ENCODE measurements around the gene NPM1. TPM values are rescaled to one million over a fixed set of nuclear protein-coding genes. Genes with fewer than 3 reads are reported as not detected.
"Not testable (repeated sequence)": the region's sequence is repeated elsewhere in the genome, so short reads cannot be mapped to it uniquely, and the experiment has no call there.

Gene NPM1
- total RNA-seq, 1 donor from 2014 or later, result 544 TPM

GRCh38 chr5:171405615-171406014 is 18.0 kb downstream of the NPM1 start:
- intact Hi-C loops (cut with DNase I), result no loop called here
- DNase-seq (ENCODE audit: low spot score), result no peak
- ATAC-seq, result no peak

- intact Hi-C loops (cut with DNase I), result no loop called here
- ATAC-seq (no peak), DNase-seq (ENCODE audit: low spot score) (no peak)
Observed at GRCh38 chr5:171407234-171407633, 19.6 kb downstream of the NPM1 start.

- DNase-seq (ENCODE audit: low spot score) (no peak), ATAC-seq (no peak)
- intact Hi-C loops (cut with DNase I), result loop anchor here (10.0 kb wide), 1 partner anchor 495 kb away; no protein-coding TSS in a partner anchor
Observed at GRCh38 chr5:171409164-171410136, 21.8 kb downstream of the NPM1 start.

GRCh38 chr5:171410181-171410580 is 22.5 kb downstream of the NPM1 start:
- intact Hi-C loops (cut with DNase I), result loop anchor here (10.0 kb wide), 1 partner anchor 495 kb away; no protein-coding TSS in a partner anchor
- DNase-seq (ENCODE audit: low spot score) (no peak), ATAC-seq (no peak)

- ATAC-seq, result no peak
- intact Hi-C loops (cut with DNase I), result loop anchor here (10.0 kb wide), 1 partner anchor 493 kb away; no protein-coding TSS in a partner anchor
- DNase-seq (ENCODE audit: low spot score), result no peak
Observed at GRCh38 chr5:171412186-171412585, 24.5 kb downstream of the NPM1 start.

GRCh38 chr5:171413153-171413910 is 25.7 kb downstream of the NPM1 start:
- no peak for DNase-seq (ENCODE audit: low spot score)
- intact Hi-C loops (cut with DNase I), result loop anchor here (10.0 kb wide), 1 partner anchor 491 kb away; no protein-coding TSS in a partner anchor
- ATAC-seq, result no peak

- not testable (repeated sequence) for DNase-seq (ENCODE audit: low spot score); ATAC-seq
- intact Hi-C loops (cut with DNase I), result loop anchor here (10.0 kb wide), 1 partner anchor 491 kb away; no protein-coding TSS in a partner anchor
Observed at GRCh38 chr5:171413993-171414392, 26.3 kb downstream of the NPM1 start.

- ATAC-seq (no peak), DNase-seq (ENCODE audit: low spot score) (no peak)
- intact Hi-C loops (cut with DNase I), result loop anchor here (10.0 kb wide), 1 partner anchor 490 kb away; no protein-coding TSS in a partner anchor
Observed at GRCh38 chr5:171415115-171415730, 27.6 kb downstream of the NPM1 start.

GRCh38 chr5:171416160-171417049 is 28.8 kb downstream of the NPM1 start:
- ATAC-seq (no peak), DNase-seq (ENCODE audit: low spot score) (no peak)
- intact Hi-C loops (cut with DNase I), result loop anchor here (10.0 kb wide), 1 partner anchor 488 kb away; no protein-coding TSS in a partner anchor

GRCh38 chr5:171418316-171418981 is 30.8 kb downstream of the NPM1 start:
- ATAC-seq (peak; percentile 93), DNase-seq (ENCODE audit: low spot score) (peak; percentile 88)
- intact Hi-C loops (cut with DNase I), result loop anchor here (10.0 kb wide), 1 partner anchor 486 kb away; no protein-coding TSS in a partner anchor

GRCh38 chr5:171418982-171419687 is 31.5 kb downstream of the NPM1 start, which contains the start of gene FGF18:
TSS of gene FGF18 (plus strand) at chr5:171419647. CDS start at chr5:171420200, 553 bp downstream.
- peak; percentile 69 for DNase-seq (ENCODE audit: low spot score)

GRCh38 chr5:171419688-171420430 is 32.2 kb downstream of the NPM1 start:
- DNase-seq (ENCODE audit: low spot score), result peak; percentile 65
- intact Hi-C loops (cut with DNase I), result loop anchor here (10.0 kb wide), 1 partner anchor 485 kb away; no protein-coding TSS in a partner anchor
- no peak for ATAC-seq

More at GRCh38 chr5:171418982-171419687, 31.5 kb downstream of the NPM1 start, which contains the start of gene FGF18:
- intact Hi-C loops (cut with DNase I), result loop anchor here (10.0 kb wide), 1 partner anchor 486 kb away; no protein-coding TSS in a partner anchor
- ATAC-seq, result peak; percentile 73

GRCh38 chr5:171420431-171421241 is 33.0 kb downstream of the NPM1 start:
- DNase-seq (ENCODE audit: low spot score) (peak; percentile 90), ATAC-seq (peak; percentile 44)
- intact Hi-C loops (cut with DNase I), result no loop called here

- peak; percentile 56 for DNase-seq (ENCODE audit: low spot score)
- no peak for ATAC-seq
- intact Hi-C loops (cut with DNase I), result no loop called here
Observed at GRCh38 chr5:171421331-171422262, 33.9 kb downstream of the NPM1 start.
